ENCODE data around the gene GPX4.
A peak's percentile ranks its signal among the peaks of the same experiment; 100 is the strongest.
"Not testable (repeated sequence)": the region's sequence is repeated elsewhere in the genome, so short reads cannot be mapped to it uniquely, and the experiment has no call there.

GPX4 gene

DNA sequence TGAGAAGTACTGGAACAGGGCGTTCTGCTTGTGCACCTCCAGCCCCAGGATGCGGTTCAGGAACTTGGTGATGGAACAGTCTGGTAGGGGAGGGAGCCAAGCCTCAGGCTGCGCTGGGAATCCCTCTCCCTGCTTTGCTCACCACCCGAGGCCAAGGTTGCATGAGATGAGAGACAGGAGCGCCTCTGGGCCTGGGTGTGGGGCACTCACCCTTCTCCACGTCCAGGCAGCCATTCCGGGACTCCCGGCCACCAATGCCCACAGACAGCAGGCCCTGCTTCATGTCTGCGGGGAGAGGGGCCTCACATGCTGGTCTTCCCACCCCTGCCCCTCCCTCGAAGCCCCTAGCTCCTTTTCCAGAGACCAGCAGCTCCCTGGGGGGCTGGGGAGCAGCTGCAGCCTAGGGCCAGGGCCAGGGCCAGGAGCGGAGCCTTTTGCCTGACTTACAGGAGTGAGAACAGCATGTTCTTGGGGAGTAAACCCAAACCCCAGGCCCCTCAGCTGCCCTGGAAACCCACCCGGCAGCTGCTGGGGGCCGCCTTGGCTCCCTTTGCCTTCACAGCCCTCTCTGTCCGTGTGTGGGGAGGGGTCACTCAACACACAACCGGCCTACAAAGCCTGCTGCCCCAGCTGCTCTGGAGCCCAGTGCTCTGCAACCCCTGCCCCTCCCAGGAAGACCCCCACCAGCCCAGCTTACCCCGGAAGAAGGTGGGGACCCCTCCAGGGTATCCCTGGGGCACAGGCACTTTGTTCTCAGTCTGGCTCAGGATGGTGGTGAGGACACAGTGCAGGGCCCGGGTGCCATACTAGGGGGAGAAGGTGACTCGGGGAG lies 7.2 kb downstream of the GPX4 start:
- DNase-seq (ENCODE audit: low read depth, low spot score), result no peak
- no peak overlapping the region for H3K4me3 ChIP-seq (ENCODE audit: low read length)

DNA sequence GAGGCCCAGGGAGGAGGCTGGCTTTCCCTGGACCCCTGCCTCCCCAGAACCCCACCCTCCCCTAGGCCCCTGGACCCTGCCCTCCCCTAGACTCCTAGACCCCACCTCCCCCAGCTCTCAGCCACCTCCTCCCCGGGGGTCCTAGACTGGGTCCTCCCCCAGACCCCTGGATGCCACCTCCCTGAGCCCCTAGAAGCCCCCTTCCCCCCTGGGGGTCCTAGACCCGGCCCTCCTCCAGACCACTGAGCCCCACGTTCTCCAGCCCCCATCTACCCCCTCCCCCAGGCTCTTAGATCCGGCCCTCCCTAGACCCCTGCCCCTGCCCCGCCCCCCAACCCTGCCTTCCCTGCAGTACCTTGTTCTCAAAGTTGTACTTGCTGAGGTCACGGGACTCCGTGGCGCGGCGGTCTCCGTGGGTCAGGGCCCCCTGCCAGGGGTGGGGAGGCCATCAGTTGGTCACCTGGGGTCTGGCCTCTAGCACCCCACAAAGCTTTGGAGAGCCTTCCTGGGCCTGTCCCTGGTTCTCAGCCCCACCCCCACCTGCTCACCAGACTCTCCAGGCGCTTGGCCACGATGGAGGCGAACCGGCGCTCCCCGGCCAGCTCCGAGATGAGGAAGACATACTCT lies 8.0 kb downstream of the GPX4 start:
- DNase-seq (ENCODE audit: low read depth, low spot score), result no peak
- no peak overlapping the region for H3K4me3 ChIP-seq (ENCODE audit: low read length)

DNA sequence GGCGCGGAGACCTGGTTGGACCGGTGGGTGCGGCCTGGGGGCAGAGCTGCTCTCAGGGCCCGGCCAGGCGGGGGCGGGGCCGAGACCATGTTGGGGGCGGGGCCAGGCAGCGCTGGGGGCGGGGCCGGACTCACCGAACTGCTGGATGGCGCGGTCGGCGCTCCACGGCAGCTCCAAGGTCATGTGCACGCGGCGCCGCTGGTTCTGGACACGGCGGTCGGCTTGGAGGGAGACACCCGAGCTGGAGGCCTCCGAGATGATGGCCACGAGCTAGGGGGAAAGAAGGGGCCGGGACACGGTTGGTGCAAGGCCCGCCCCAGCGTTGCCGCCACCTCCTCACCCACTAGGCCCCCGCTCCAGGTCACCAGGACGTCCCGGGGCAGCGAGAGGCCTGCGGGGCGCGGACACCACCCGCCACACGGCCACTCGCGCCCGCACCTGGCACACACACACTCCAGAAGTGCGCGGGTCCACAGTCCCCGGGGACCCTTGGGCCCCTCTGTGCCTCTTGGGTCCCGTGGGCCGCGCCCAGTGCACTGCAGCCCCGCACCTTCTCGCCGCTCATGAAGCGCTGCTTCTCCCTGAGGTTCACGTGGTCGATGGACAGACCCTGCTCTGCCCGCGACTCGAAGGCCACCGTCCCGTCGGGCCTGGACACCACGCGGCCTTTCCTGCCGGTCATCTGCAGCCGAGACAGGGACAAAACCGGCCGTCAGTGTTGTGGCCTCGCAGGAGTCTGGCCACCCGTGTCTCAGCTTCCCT lies 8.7 kb downstream of the GPX4 start:
- H3K4me3 ChIP-seq (ENCODE audit: low read length), result no peak overlapping the region
- DNase-seq (ENCODE audit: low read depth, low spot score), result no peak

GRCh38 chr19:1113030-1113985 lies 9.5 kb downstream of the GPX4 start:
- H3K4me3 ChIP-seq (ENCODE audit: low read length), result no peak overlapping the region
- DNase-seq (ENCODE audit: low read depth, low spot score), result peak; percentile 63

GRCh38 chr19:1113986-1114483 lies 10.2 kb downstream of the GPX4 start:
- DNase-seq (ENCODE audit: low read depth, low spot score), result no peak
- no peak overlapping the region for H3K4me3 ChIP-seq (ENCODE audit: low read length)

DNA sequence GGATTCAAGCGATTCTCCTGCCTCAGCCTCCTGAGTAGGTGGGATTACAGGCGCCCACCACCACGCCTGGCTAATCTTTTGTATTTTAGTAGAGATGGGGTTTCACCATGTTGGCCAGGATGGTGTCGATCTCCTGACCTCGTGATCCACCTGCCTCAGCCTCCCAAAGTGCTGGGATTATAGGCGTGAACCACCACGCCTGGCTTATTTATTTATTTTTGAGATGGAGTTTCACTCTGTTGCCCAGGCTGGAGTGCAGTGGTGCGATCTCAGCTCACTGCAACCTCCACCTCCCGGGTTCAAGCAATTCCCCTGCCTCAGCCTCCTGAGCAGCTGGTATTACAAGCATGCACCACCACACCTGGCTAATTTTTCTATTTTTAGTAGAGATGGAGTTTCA lies 10.9 kb downstream of the GPX4 start:
- not testable (repeated sequence) for H3K4me3 ChIP-seq (ENCODE audit: low read length); DNase-seq (ENCODE audit: low read depth, low spot score)

DNA sequence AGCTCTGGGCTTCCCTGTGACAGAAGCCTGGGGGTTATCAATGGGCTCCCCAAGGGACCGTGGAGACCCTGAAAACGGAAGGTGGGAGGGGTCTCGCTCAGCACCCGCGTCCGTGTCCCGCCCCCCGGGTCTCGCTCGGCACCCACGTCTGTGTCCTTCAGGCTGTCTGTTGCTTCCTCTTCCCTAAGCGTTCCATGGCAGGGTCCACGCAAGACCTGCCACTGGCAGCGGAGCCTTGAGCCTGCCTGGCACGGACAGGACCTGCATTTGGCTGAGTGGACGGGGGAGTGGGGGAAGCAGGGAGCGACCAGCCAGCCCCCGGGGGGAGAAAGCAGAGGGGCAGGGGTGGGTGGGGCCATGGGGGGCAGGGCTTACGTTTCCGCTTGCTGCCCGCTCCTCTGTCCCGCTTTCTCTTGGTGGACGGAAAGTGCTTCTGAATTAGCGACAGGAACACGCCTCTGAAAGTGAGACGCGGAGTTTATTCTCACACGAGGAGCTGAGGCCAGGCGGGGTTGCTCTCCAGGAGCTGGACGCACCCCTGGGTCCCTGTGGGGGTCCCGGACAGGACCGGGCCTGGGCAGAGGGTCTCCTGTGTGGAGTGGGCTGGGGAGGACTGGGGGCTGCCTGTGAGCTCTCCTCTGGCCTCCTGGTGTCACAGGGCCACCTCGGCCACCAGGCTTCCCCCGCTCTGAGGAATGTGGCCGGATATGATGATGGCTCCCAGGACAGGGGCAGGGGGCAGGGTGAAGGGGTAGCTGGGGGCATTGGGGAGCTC lies 12.0 kb downstream of the GPX4 start:
- no peak for DNase-seq (ENCODE audit: low read depth, low spot score)
- no peak overlapping the region for H3K4me3 ChIP-seq (ENCODE audit: low read length)

DNA sequence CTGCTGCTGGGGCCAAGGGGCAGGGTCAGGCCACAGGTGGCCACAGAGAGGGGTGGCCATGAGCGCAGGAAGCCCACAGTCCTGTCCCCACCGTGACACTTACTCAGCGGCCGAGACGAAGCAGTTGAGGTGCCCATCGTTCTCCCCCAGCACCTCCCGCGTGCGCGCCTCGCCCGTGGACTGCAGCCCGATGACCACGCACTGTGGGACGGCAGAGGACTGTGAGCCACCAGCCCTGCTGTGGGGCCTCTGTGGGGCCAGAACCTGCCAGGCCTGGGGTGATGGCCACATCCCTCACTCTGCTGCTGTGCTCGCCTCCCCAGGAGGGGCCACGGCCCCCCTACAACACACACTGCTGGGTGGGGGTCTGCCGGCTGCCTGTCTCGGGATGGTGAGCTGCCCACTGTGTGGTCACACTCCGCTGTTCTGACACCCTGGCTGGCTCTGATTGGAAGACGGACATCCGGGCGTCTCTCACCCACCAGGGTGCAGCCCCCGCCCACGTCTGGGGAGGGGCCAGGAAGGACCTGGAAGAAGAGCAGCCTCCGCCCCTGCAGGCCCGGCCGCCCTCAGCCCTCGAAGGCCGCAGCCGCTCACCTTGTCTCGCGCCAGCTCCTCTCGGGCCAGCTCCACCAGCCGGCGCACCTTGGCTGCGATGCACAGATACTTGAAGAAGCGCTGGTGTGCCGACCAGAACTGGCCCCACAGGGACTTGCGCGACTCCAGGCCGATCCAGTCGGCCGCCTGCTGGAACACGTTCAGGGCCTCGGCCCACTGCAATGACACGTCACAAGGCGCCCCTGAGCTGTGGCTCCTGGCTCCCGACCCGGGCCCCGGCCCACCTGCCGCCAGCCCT lies 13.2 kb downstream of the GPX4 start:
- DNase-seq (ENCODE audit: low read depth, low spot score), result no peak

GRCh38 chr19:1117654-1118053 lies 13.9 kb downstream of the GPX4 start:
- H3K4me3 ChIP-seq (ENCODE audit: low read length), result no peak overlapping the region
- no peak for DNase-seq (ENCODE audit: low read depth, low spot score)

More for the DNA sequence above, 13.2 kb downstream of the GPX4 start:
- no peak overlapping the region for H3K4me3 ChIP-seq (ENCODE audit: low read length)

DNA sequence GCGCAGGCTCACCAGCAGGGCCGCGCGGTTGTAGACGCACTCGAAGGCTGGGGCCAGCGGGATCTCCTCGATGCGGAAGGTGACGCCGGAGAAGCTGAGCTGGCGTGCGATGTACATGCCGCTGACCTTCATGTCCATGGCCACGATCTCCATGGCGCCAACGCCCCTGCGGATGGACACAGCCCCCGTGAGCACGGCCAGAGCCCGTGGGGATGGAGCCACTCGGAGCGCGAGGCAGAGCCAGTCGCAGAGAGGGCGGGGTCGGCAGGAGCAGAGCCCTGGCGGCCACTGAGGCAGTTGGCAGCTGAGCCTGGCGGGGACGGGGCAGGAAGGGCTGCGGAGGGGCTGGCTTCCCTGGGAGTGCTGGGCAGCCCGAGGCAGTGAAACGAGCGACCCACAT lies 15.2 kb downstream of the GPX4 start:
- no peak for DNase-seq (ENCODE audit: low read depth, low spot score)
- no peak overlapping the region for H3K4me3 ChIP-seq (ENCODE audit: low read length)

DNA sequence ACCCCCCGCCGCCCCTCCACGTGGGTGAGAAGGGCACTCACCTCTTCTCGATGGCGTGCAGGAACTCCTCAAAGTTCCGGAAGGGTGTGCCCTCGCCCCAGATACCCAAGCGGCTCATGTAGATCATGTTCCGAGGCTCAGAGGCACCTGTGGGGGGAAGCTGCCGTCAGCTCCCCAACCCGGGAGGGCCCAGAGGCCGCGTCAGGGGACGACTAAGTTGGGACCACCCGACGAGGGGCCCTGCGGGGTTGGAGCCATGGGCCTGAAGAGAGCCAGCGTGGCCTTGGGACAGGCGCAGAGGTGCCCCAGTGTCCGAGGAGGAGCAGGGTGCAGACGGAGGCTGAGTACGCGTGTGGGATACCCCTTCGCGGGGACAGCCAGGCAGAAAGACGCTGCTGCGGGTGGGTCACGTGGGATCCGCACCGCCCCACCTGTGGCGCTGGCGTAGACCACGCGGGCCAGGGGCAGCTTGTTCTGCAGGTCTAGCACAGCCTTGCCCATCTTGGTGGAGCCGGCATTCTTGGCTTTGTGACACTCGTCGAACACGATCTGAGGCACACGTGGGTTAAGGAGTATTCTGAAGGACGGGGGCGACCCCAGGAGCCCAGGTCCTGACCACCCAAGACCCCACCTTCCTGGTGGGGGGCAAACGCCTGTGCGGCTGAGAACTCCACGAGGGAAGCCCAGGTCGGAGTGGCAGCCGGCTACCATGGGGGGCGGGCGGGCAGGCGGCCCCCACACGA lies 15.9 kb downstream of the GPX4 start:
- H3K4me3 ChIP-seq (ENCODE audit: low read length), result no peak overlapping the region
- DNase-seq (ENCODE audit: low read depth, low spot score), result no peak

DNA sequence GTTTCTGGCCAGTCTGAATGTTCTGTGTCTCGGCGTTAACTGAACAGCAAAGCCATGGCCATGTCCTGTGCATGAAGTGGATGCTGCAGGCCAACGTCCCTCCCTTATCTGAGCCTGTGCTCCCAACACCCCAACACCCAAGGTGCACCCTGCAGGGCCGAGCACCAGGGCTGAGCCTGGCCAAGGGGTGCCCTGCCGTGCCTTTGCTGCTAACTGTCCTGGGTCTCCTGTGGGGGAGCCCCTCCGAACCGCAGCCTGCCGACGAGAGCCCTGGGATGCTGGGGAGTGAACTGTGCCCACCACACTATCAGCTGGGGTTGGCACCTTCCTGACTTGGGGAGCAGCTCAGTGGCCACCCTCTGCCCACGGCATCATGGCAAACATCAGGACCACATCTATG lies 17.6 kb downstream of the GPX4 start:
- H3K4me3 ChIP-seq (ENCODE audit: low read length), result no peak overlapping the region
- DNase-seq (ENCODE audit: low read depth, low spot score), result no peak

DNA sequence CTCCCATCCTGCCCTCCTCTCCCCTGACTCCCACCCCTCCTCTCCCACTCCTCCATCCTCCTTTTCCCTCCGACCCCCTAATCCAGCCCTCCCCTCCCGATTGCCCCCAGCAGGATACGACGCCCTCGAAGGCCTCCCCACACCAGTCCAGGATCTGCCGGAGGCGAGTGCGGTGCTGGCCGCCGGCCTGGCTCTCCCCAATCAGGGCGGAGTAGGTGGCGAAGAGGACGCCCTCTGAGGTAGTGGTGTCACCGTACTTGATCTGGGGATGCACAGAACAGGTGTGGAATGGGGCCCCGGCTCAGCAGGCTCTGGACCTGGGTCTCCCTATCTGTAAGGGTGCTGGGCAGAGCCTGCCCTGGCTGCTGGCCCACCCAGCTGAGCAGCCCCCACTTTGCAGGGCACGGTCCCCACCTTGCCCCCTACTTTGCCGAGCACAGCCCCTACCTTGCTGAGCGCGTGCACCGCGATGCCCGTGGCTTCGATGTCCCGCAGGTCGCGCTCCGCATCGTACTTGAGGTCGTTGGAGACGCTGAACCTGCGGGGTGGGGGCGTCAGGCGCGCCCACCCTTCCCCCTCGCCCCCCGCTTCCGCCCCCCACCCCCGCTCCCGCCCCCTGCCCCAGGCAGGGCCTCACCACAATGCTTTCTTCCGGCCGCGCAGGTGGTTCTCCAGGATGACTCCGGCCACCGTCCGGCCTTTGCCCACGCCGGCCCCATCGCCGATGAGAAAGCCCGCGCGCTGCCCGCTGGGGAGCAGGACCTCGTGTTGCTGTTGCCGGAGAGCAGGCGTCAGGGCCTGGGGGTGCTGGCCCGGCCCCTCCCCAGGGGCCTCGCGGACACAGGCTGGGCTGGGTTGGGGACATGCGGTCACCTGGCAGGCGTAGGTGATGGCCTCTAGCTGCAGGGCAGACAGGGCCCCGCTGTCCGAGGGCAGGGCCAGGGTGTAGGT lies 18.5 kb downstream of the GPX4 start:
- no peak for DNase-seq (ENCODE audit: low read depth, low spot score)
- no peak overlapping the region for H3K4me3 ChIP-seq (ENCODE audit: low read length)

GRCh38 chr19:1122972-1123363 lies 19.2 kb downstream of the GPX4 start:
- no peak overlapping the region for H3K4me3 ChIP-seq (ENCODE audit: low read length)
- DNase-seq (ENCODE audit: low read depth, low spot score), result no peak

- no peak for DNase-seq (ENCODE audit: low read depth, low spot score)
- no peak overlapping the region for H3K4me3 ChIP-seq (ENCODE audit: low read length)
Observed at GRCh38 chr19:1123381-1123780, 19.6 kb downstream of the GPX4 start.
